Erythroblast (primary cell): ENCODE results near the gene MYO18A.

Experiments
- GATA1 ChIP-seq: IDR thresholded peaks from 2 replicates; pipeline ENCODE4 v1.6.1; 2011; ENCODE audit warnings: low read depth, mild to moderate bottlenecking, control low read depth, low read length, moderate library complexity
- POLR2A ChIP-seq: IDR thresholded peaks from 2 replicates; pipeline ENCODE4 v1.6.1; 2011; ENCODE audit warnings: mild to moderate bottlenecking, low read length

DNA sequence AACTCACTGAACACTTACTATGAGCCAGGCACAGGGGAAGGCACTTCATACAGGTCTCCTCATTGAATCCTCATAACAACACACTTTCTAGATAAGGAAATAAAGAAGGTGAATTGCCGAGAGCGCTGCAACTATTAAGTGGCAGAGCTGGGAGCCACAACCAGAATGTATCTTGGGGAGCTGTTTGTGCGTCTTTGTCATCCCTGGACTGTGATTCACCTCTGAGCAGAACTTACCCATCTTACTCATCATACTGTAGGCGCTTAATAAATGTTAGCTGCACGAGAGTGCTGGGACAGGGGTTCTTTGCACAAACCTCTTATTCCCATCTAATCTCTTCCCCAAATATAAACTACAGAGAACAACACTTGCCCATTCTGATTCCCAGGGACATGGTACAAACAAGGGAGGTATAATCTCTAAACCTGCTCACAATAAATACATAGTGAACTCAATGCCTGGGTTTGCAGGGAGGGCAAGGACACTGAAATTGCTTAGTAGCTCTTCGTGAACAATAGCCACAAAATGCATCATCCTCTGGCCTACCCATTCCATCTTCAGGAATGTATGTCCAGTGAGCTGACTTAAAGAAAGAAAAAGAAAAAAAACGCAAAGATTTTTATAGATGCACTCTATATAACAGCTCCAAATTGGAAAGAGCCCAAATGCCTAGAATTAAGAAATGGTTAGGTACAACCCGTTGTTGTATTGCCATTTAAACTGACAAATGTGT is 43.0 kb downstream of the MYO18A start:
- no peak for TF ChIP-seq POLR2A
- TF ChIP-seq GATA1 = no peak
